Fibroblast of skin of back (primary cell): ENCODE measurements around the gene ZNF407.
A peak's percentile ranks its signal among the peaks of the same experiment; 100 is the strongest.

Source experiments
- DNase-seq: peaks from one replicate; pipeline ENCODE4 v3.0.0-alpha.2; 2013

The ZNF407 gene

DNA sequence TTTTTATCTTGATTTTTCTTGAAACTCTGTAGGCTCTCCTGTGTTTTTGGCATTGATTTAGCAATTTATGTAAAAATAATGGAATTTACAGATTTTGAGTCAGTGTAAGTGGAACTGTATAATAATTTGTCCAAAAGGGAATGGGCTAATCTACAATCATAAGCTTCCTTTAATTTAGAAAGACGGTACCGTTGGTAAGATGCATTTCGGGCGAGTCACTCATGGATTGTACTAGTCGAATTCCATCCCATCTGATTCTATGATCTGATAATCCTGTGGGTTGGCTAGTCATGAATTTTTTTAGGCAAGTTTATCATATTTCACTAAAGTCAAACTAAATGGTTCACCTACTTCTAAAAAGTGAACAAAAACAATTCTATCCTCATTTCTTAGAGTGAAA lies 133.4 kb downstream of the ZNF407 start:
- peak; percentile 89 for DNase-seq

DNA sequence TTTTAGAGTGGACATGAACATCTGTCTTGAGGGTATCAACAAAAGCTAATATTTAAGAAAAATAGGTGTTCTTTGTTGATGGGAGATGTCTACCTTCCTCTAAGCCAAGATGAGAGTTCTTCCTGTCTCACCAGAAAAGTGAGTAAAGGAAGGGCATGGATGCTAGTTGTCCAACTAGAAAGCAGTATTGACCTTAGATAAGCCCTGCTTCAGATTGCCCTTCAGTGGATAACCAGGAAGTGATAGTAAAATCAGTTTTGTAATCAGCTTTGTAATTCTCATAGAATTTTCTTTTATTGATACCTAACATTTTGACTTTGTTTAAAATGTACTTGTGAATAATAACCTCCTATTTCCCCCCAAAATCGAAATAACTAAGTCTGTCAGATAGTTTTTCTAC lies 134.7 kb downstream of the ZNF407 start:
- no peak for DNase-seq

- no peak for DNase-seq
These were observed 135.9 kb downstream of the ZNF407 start for GRCh38 chr18:74733598-74733997.

- DNase-seq: no peak
These were observed 136.4 kb downstream of the ZNF407 start for GRCh38 chr18:74734013-74734444.

DNA sequence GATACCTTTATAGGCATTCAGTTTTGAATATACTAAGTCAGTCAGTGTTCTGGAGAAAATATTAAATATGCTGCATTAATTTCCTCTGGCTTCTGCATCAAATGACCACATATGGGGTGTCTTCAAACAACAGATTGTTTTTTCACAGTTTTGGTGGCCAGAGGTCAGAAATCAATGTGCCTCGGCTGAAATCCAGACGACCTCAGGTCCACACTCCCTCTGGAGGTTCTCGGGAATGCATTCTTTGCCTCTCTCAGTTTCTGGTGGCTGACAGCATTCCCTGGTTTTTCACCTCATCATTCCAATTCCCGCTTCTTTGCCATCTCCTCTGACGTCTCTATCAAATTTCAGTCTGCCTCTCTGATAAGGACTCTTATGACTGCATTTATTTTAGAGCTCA lies 142.3 kb downstream of the ZNF407 start:
- DNase-seq: no peak

DNA sequence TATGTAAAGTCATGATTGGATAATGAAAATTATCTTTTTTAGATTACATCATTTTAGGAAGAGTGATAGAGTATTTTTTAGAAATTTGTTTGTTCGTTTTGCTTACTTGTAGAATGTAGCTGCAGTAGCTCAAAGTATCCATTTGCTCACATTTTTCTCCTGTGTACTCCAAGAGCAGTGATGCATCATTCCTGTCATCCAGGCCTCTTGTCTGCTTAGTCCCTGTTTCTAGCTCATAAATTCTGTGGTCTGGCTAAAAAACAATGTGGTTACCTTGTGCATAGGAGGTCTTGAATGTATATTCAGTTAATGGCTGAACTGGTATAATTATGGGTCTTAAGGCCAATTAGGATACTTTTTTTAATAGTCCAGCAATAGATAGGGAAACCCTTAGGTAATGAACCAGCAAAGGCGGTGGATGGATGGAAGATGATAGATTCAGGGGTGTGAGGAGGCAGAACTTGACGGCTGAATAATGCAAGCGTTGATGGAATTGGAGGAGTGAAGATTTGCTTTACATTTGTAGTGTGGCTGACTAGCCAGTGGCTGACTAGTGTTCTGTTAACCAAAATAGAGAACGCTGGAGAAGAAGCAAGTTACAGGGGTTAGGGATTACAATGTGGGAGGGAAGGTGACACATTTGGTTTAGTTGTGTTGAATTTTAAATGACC lies 145.0 kb downstream of the ZNF407 start:
- no peak for DNase-seq

DNA sequence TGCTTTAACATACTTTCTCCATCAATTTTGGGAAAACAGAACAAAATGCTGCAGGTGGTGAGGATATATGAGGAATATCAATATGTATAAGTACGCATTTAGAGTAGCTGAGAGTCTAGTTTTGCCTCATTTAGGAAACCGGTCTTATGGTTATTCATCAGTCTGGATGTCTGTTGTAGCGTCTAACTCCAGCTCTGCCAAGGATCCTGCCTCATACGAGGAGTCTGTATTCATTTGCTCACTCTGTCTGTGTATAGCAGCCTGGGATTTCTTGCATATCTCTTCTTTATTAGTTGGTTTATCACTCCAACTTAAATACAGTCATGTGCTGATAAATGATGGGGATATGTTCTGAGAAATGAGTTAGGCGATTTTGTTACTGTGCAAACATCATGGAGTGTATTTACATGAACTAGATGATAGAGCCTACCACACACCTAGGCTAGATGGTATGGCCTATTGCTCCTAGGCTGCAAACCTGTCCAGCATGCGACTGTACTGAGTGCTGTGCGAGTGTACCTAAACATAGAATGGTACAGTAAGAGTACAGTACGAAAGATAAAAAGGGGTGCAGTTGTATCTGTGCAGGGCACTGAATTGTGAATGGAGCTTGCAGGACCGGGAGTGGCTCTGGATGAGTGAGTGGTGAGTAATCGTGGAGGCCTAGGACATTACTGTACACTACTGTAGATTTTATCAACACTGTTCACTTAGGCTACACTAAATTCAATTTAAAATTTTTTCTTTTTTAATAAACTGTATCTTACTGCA lies 148.1 kb downstream of the ZNF407 start:
- DNase-seq: peak; percentile 81

- DNase-seq: no peak
These were observed 151.1 kb downstream of the ZNF407 start for GRCh38 chr18:74748809-74749208.

DNA sequence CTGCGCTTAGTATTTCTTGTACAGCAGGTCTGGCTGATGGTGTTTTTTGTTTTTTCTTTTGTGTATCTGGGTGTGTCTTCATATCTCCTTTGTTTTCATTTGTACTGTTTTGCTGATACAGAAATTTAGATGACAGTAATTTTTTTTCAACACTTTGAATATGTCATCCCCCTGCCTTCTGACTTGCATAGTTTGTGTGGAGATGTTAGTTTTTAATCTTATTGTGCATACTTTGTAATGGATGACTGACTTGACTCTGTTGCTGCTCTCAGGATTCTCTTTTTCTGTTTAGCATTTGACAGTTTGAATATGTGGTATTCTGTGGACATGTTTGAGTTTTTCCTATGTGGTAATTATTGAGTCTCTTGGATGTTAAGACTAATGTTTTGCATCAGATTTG lies 161.3 kb downstream of the ZNF407 start:
- DNase-seq: no peak

- no peak for DNase-seq
These were observed 162.4 kb downstream of the ZNF407 start for GRCh38 chr18:74760026-74760425.

DNA sequence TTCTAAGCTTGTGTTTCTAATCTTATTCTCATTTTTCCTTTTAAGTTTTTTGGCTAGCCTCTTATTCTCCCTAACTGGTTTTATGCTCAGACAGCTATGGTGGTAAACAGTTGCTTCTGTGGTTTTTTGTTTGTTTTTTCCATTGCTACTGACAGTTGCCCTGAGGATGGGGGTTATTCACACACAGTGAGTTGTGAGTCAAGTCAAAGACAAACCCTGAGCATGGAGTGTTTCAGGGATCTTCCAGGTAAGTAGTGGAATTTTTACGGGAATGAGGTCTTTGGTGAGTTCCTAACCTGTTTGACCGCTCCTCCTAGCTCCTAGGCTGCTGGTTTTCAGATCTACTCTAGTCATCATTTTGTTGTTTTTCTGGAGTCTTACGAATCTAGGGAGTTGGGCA lies 162.8 kb downstream of the ZNF407 start:
- no peak for DNase-seq

GRCh38 chr18:74766251-74766650 lies 168.6 kb downstream of the ZNF407 start:
- no peak for DNase-seq

DNA sequence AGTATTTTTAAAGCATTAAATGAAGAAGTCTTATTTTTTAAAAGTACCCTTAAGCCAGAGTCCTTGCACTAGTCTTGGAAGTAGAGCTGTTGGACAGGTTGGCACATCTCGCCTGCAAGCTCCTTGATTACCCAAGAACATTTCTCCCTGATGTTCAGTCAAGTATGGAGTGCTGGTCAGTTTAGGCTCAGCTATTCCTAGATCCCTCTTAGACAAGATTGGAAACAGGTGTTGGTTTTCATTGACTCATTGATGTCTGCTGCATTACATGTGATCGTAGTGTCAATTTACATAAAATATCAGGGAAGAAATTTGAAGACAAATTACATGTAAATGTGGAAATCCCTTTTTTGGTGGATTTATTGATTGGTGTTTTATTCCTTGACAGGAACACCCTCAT lies 170.4 kb downstream of the ZNF407 start:
- DNase-seq: no peak

DNA sequence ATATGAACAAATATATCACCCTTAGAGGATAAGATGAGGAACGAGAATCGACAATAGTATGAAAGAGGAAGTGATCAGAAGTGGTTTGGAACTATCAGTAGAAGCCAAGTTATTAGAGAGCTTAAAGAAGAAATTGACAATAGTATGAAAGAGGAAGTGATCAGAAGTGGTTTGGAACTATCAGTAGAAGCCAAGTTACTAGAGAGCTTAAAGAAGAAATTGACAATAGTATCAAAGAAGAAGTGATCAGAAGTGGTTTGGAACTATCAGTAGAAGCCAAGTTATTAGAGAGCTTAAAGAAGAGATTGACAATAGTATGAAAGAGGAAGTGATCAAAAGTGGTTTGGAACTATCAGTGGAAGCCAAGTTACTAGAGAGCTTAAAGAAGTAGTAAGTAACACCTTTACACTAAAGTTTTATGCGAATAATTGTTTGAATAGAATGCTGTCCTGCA lies 175.5 kb downstream of the ZNF407 start:
- DNase-seq: no peak

- peak; percentile 35 for DNase-seq
These were observed 176.8 kb downstream of the ZNF407 start for GRCh38 chr18:74774486-74774885.

- peak; percentile 78 for DNase-seq
These were observed 177.6 kb downstream of the ZNF407 start for GRCh38 chr18:74775239-74775638.

DNA sequence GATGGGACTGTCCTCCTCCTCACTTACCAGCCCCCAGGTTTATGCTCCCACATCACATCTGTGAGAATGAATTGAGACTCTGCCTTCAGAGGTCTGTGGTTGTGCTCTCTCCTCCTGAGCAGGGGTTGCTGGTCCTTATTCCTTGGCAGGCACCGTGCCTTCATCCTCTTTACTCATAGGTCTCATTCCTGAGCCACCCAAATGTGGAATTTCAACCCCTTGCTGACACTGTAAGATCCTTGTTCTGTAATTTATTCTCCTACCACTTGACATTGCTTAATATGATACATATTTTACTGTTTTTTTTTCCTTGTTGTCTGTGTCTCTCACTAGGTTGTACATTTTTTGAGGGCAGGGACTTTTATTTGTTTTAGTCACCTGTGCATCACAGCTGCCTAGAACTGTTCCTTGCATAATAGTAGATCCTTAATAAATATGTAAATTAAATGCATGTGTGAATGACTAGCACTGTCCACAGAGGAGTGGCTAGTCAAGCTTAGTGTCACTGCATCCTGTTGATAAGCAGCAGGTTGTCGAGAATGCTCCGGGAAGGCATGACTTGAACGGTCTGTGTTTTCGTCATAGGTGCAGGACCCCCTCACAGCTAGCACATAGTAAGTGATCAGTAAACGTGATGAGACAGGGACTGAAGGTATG lies 180.6 kb downstream of the ZNF407 start:
- peak; percentile 31 for DNase-seq

- DNase-seq: no peak
These were observed 187.1 kb downstream of the ZNF407 start for GRCh38 chr18:74784752-74785151.

DNA sequence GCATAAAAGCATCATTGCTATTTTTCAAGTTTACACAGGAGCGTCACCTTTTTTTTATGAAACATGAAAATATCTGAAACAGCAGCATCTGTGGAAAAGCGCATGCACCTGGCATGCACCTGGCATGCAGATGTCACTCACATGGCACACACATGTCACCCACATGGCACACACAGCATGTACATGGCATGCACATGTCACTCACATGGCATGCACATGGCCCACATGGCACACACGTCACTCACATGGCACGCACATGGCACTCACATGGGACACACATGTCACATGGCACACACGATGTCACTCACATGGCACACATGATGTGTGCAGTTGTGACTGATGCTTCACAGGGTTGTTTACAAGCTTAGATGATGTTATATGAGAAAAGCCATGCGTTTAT lies 188.0 kb downstream of the ZNF407 start:
- no peak for DNase-seq

- DNase-seq: no peak
These were observed 191.0 kb downstream of the ZNF407 start for GRCh38 chr18:74788657-74789056.

GRCh38 chr18:74789078-74789477 lies 191.4 kb downstream of the ZNF407 start:
- DNase-seq: no peak

- DNase-seq: no peak
These were observed 192.8 kb downstream of the ZNF407 start for GRCh38 chr18:74790451-74790850.

DNA sequence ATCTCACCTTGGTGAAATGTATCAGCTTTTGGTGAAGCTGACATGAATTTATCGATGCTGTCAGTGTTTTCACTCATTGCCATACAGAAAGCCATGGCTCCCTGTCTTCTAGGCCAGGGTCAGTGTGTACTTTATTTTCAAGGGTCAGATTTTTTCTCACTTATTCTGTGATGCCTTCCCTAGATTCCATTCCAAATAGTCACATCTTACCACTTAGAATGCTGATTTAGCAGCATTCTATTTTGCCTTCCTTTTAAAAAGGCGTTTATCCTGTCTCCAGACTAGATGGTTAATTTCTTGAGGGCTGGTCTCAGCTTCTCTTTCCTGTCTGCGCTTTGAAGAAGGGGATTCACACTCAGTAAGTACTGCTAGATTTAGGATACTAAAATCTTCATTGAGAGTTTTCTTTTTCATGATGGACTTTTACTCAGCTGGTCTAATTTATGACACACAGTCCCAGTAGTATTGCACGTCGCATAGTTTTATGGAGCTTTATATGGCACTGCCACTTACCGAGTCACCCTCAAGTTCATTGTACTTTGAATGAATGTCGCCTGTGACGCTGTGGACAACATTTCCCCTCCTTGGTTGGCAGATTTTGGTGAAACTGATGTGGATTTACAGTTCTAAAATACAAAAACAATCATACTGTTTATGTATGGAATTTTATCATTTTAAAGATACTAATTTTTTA lies 194.0 kb downstream of the ZNF407 start:
- DNase-seq: peak; percentile 40
